H9 (cell line): ENCODE data around the gene CTSA. TPM values are rescaled to one million over a fixed set of nuclear protein-coding genes. Genes with fewer than 3 reads are reported as not detected.

Experiments
- DNase-seq: peaks from one replicate; pipeline ENCODE4 v3.0.0-alpha.2; 2017
- H2AFZ ChIP-seq: one replicate; pipeline ENCODE4 v1.6.1; 2013; ENCODE audit warnings: mild to moderate bottlenecking, low read length, control low read depth, moderate library complexity
- H2AK5ac ChIP-seq: 2 replicates; pipeline ENCODE4 v1.6.1; 2013; ENCODE audit warnings: low read length, control low read depth, mixed read lengths; ENCODE audit not compliant: insufficient read length
- H2BK120ac ChIP-seq: one replicate; pipeline ENCODE4 v1.6.1; 2013; ENCODE audit warnings: low read depth, mild to moderate bottlenecking, low read length, control low read depth, inconsistent platforms; ENCODE audit not compliant: poor library complexity, severe bottlenecking
- H2BK12ac ChIP-seq: 2 replicates; pipeline ENCODE4 v1.6.1; 2013; ENCODE audit warnings: low read length, control low read depth, mixed read lengths, low read depth; ENCODE audit not compliant: insufficient read length
- H2BK15ac ChIP-seq: 2 replicates; pipeline ENCODE4 v1.6.1; 2013; ENCODE audit warnings: low read depth, low read length, control low read depth
- H2BK20ac ChIP-seq: one replicate; pipeline ENCODE4 v1.6.1; 2013; ENCODE audit warnings: low read depth, mild to moderate bottlenecking, low read length, control low read depth, inconsistent platforms; ENCODE audit not compliant: poor library complexity, severe bottlenecking
- H2BK5ac ChIP-seq: 2 replicates; pipeline ENCODE4 v1.6.1; 2013; ENCODE audit warnings: low read length, control low read depth, mixed read lengths; ENCODE audit not compliant: insufficient read length
- H3K14ac ChIP-seq: 2 replicates; pipeline ENCODE4 v1.6.1; 2013; ENCODE audit warnings: low read length, control low read depth; ENCODE audit not compliant: insufficient read depth
- H3K18ac ChIP-seq: 2 replicates; pipeline ENCODE4 v1.6.1; 2013; ENCODE audit warnings: low read depth, mild to moderate bottlenecking, mixed read lengths, low read length, control low read depth; ENCODE audit not compliant: insufficient read length
- H3K23ac ChIP-seq: 2 replicates; pipeline ENCODE4 v1.6.1; 2013; ENCODE audit warnings: low read length, control low read depth, mixed read lengths, low read depth; ENCODE audit not compliant: insufficient read length
- H3K23me2 ChIP-seq: 2 replicates; pipeline ENCODE4 v1.6.1; 2013; ENCODE audit warnings: low read depth, mild to moderate bottlenecking, mixed read lengths, low read length, control low read depth; ENCODE audit not compliant: insufficient read length, poor library complexity, severe bottlenecking
- H3K27ac ChIP-seq: 2 replicates; pipeline ENCODE4 v1.5.1; 2013; ENCODE audit warnings: low read length, control low read depth, mixed read lengths, low read depth; ENCODE audit not compliant: insufficient read length
- H3K27me3 ChIP-seq: 2 replicates; pipeline ENCODE4 v1.6.1; 2013; ENCODE audit warnings: low read length, control low read depth, inconsistent platforms; ENCODE audit not compliant: insufficient read depth
- H3K4ac ChIP-seq: 2 replicates; pipeline ENCODE4 v1.6.1; 2013; ENCODE audit warnings: low read depth, mild to moderate bottlenecking, control low read depth, inconsistent platforms, low read length, moderate library complexity
- H3K4me1 ChIP-seq: 2 replicates; pipeline ENCODE4 v1.6.1; 2013; ENCODE audit warnings: low read length, control low read depth, inconsistent platforms; ENCODE audit not compliant: insufficient read depth
- H3K4me2 ChIP-seq: 2 replicates; pipeline ENCODE4 v1.6.1; 2013; ENCODE audit warnings: low read length, control low read depth, mixed read lengths; ENCODE audit not compliant: insufficient read length, insufficient read depth
- H3K56ac ChIP-seq: 2 replicates; pipeline ENCODE4 v1.6.1; 2013; ENCODE audit warnings: low read depth, mild to moderate bottlenecking, mixed read lengths, low read length, control low read depth; ENCODE audit not compliant: insufficient read length
- H3K79me1 ChIP-seq: 2 replicates; pipeline ENCODE4 v1.6.1; 2013; ENCODE audit warnings: low read depth, mild to moderate bottlenecking, moderate library complexity, low read length, control low read depth, inconsistent platforms; ENCODE audit not compliant: insufficient read depth, poor library complexity, severe bottlenecking
- H3K79me2 ChIP-seq: 2 replicates; pipeline ENCODE4 v1.6.1; 2013; ENCODE audit warnings: low read length, control low read depth, inconsistent platforms; ENCODE audit not compliant: insufficient read depth
- H3K9ac ChIP-seq: 2 replicates; pipeline ENCODE4 v1.6.1; 2013; ENCODE audit warnings: low read length, control low read depth, mixed read lengths; ENCODE audit not compliant: insufficient read length; ENCODE audit errors: extremely low read depth
- H3K9me3 ChIP-seq: one replicate; pipeline ENCODE4 v1.6.1; 2013; ENCODE audit warnings: low read depth, low read length, inconsistent platforms; ENCODE audit not compliant: control insufficient read depth
- H3T11ph ChIP-seq: one replicate; pipeline ENCODE4 v1.6.1; 2013; ENCODE audit warnings: mild to moderate bottlenecking, low read length, control low read depth, inconsistent platforms
- H4K20me1 ChIP-seq: one replicate; pipeline ENCODE4 v1.6.1; 2013; ENCODE audit not compliant: control insufficient read depth, insufficient read length, insufficient read depth
- H4K5ac ChIP-seq: 2 replicates; pipeline ENCODE4 v1.6.1; 2013; ENCODE audit warnings: low read depth, mild to moderate bottlenecking, mixed read lengths, low read length, control low read depth; ENCODE audit not compliant: insufficient read length
- H4K8ac ChIP-seq: replicated peaks from 2 replicates; pipeline ENCODE4 v1.6.1; 2013; ENCODE audit warnings: low read length, control low read depth, mixed read lengths, low read depth; ENCODE audit not compliant: insufficient read length
- H4K91ac ChIP-seq: 2 replicates; pipeline ENCODE4 v1.6.1; 2013; ENCODE audit warnings: low read depth, mild to moderate bottlenecking, moderate library complexity, mixed read lengths, low read length, control low read depth; ENCODE audit not compliant: insufficient read length
- H3K27ac Mint-ChIP-seq, 3 experiments: 2 replicates in 2 of 3; 3 replicates in 1 of 3; pipeline ENCODE4 v1.8.0; 2020 to 2021; ENCODE audit warnings: mixed read lengths in 3 of 3, mild to moderate bottlenecking in 1 of 3, moderate library complexity in 1 of 3
- H3K27me3 Mint-ChIP-seq: 2 replicates; pipeline ENCODE4 v1.8.0; 2021; ENCODE audit warnings: low read depth, mild to moderate bottlenecking, moderate library complexity, mixed read lengths
- H3K36me3 Mint-ChIP-seq, 3 experiments: 2 replicates in 2 of 3; 3 replicates in 1 of 3; pipeline ENCODE4 v1.8.0; 2020 to 2021; ENCODE audit warnings: low read depth in 3 of 3, mixed read lengths in 3 of 3; ENCODE audit not compliant: insufficient read depth in 1 of 3
- H3K4me1 Mint-ChIP-seq, 2 experiments: 2 replicates each; pipeline ENCODE4 v1.8.0; 2020; ENCODE audit warnings: mixed read lengths in 2 of 2
- H3K4me3 Mint-ChIP-seq, 2 experiments: 2 replicates in 1 of 2; 3 replicates in 1 of 2; pipeline ENCODE4 v1.8.0; 2020 to 2021; ENCODE audit warnings: mild to moderate bottlenecking in 2 of 2, mixed read lengths in 2 of 2, moderate library complexity in 1 of 2
- H3K9me3 Mint-ChIP-seq, 2 experiments: 2 replicates in 1 of 2; 3 replicates in 1 of 2; pipeline ENCODE4 v1.8.0; 2020; ENCODE audit warnings: mild to moderate bottlenecking in 2 of 2, mixed read lengths in 2 of 2, moderate library complexity in 1 of 2
- CTCF ChIP-seq: fragments of 200-600 bp; sonication (generic); conservative IDR thresholded peaks from 3 replicates; pipeline ENCODE4 v1.8.0; 2021; ENCODE audit warnings: antibody characterized with exemption, mild to moderate bottlenecking
- WGBS: extraction: QIAGEN DNeasy Blood & Tissue Kit; methylation state at CpG from one replicate; pipeline ENCODE4 v1.1.7; 2013; ENCODE audit warnings: missing lambda C conversion rate, low lambda C conversion rate, mixed read lengths; ENCODE audit not compliant: insufficient read length; ENCODE audit errors: extremely low coverage; 5-methylcytosine and 5-hydroxymethylcytosine counted together
- total RNA-seq: library from RNA; stranded (reverse); gene quantifications from 2 replicates; pipeline ENCODE4 v1.2.1, GENCODE V29; 2021

The CTSA gene
- total RNA-seq, 1 experiment from 2014 or later, result 64.4 TPM

GRCh38 chr20:45897289-45897688 is 6.2 kb downstream of the CTSA start:
- H3K27ac Mint-ChIP-seq, result no peak overlapping the region
- no peaks in the 10 kb centered on the region for H3K4me1 ChIP-seq
- no peak overlapping the region for H2BK20ac ChIP-seq
- no peaks in the 10 kb centered on the region for H3K79me2 ChIP-seq
- H3K9ac ChIP-seq, result no peak overlapping the region
- H4K20me1 ChIP-seq, result no peaks in the 10 kb centered on the region
- no peak overlapping the region for H3K4me3 Mint-ChIP-seq
- no CpG with 5 or more reads among the region's 2 CpGs for WGBS
- H3K4me1 Mint-ChIP-seq, result peaks cover 1 to 2% of the 10 kb centered on the region in 2 experiments; a peak in 2 of 4 replicates
- H2BK15ac ChIP-seq, result no peak overlapping the region
- H3K4ac ChIP-seq, result no peak overlapping the region
- no peak overlapping the region for H3K27ac ChIP-seq
- H3K79me1 ChIP-seq, result no peaks in the 10 kb centered on the region
- peaks cover 22 to 52% (median 47%) of the 10 kb centered on the region in 3 experiments for H3K36me3 Mint-ChIP-seq
- no peaks in the 10 kb centered on the region for H3K23me2 ChIP-seq
- H2AK5ac ChIP-seq, result no peak overlapping the region
- H3K23ac ChIP-seq, result no peak overlapping the region
- TF ChIP-seq CTCF, result no peak
- H3K27me3 ChIP-seq, result no peaks in the 10 kb centered on the region
- no peak overlapping the region for H3K18ac ChIP-seq
- DNase-seq, result no peak
- no peak overlapping the region for H4K8ac ChIP-seq
- no peak overlapping the region for H4K91ac ChIP-seq
- H3K56ac ChIP-seq, result no peak overlapping the region
- H2BK120ac ChIP-seq, result no peak overlapping the region
- H2BK5ac ChIP-seq, result no peak overlapping the region
- H3K27me3 Mint-ChIP-seq, result no peaks in the 10 kb centered on the region; the same call in 1 of the 2 replicates
- H3K4me2 ChIP-seq, result no peak overlapping the region
- H2AFZ ChIP-seq, result no peak overlapping the region
- no peak overlapping the region for H3K14ac ChIP-seq
- H3K9me3 Mint-ChIP-seq, result no peaks in the 10 kb centered on the region
- H4K5ac ChIP-seq, result no peak overlapping the region
- no peak overlapping the region for H3T11ph ChIP-seq
- H3K9me3 ChIP-seq, result no peaks in the 10 kb centered on the region
- H2BK12ac ChIP-seq, result no peak overlapping the region
